ENCODE data around the gene OR51S1. TPM values are rescaled to one million over a fixed set of nuclear protein-coding genes. Genes with fewer than 3 reads are reported as not detected.
"Not testable (repeated sequence)": the region's sequence is repeated elsewhere in the genome, so short reads cannot be mapped to it uniquely, and the experiment has no call there.

The OR51S1 gene
- polyA plus RNA-seq, 1 experiment, result not detected

GRCh38 chr11:4809246-4809645, 39.8 kb downstream of the OR51S1 start:
- Histone ChIP-seq H3K4me3 (ENCODE audit: low read depth, low read length) (no peak overlapping the region), H3K27ac (ENCODE audit: low read depth, low read length) (no peak overlapping the region), H3K27me3 (ENCODE audit: control insufficient read depth, insufficient read depth, low read length) (no peaks in the 10 kb centered on the region), H3K9me3 (ENCODE audit: control insufficient read depth, insufficient read depth, low read length) (no peaks in the 10 kb centered on the region)
- ChIA-PET CTCF (interaction anchor here (1.3 kb wide), 1 partner anchor 172 kb away, joined by 5 read pairs; the partner anchor contains the start of gene OR51D1), POLR2A (no interaction called here)
- no peak for DNase-seq (ENCODE audit: low read depth, low spot score)
- TF ChIP-seq, protein P1, sequence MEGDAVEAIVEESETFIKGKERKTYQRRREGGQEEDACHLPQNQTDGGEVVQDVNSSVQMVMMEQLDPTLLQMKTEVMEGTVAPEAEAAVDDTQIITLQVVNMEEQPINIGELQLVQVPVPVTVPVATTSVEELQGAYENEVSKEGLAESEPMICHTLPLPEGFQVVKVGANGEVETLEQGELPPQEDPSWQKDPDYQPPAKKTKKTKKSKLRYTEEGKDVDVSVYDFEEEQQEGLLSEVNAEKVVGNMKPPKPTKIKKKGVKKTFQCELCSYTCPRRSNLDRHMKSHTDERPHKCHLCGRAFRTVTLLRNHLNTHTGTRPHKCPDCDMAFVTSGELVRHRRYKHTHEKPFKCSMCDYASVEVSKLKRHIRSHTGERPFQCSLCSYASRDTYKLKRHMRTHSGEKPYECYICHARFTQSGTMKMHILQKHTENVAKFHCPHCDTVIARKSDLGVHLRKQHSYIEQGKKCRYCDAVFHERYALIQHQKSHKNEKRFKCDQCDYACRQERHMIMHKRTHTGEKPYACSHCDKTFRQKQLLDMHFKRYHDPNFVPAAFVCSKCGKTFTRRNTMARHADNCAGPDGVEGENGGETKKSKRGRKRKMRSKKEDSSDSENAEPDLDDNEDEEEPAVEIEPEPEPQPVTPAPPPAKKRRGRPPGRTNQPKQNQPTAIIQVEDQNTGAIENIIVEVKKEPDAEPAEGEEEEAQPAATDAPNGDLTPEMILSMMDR (IDR thresholded peaks at IDR 0.05; ENCODE audit: low read depth, low read length), result no peak

DNA sequence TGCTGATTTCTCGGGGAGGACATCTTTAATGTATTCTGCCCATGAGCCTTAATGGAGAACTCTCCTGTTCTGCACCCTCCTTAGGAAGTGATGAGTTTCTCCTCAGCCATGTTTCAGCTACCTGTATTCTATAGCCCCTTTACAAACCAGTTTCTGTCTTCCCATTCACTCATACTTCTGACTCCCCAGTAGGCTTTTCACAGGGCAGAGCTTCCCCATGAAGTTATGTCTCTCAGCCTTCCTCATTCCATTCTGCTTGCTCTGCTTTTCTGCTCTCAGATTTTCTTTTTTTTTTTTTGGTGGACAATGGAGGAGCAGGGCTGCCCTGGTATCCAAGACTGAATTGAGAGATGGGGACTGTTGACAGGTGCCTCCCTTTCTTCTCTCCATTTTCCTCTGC, 40.5 kb downstream of the OR51S1 start:
- TF ChIP-seq, protein P1 (IDR thresholded peaks at IDR 0.05; ENCODE audit: low read depth, low read length), result no peak
- H3K27me3 ChIP-seq (ENCODE audit: control insufficient read depth, insufficient read depth, low read length), result no peaks in the 10 kb centered on the region
- H3K9me3 ChIP-seq (ENCODE audit: control insufficient read depth, insufficient read depth, low read length), result no peaks in the 10 kb centered on the region
- CTCF ChIA-PET, result interaction anchor here (1.3 kb wide), 1 partner anchor 171 kb away, joined by 5 read pairs; the partner anchor contains the start of gene OR51D1
- H3K27ac ChIP-seq (ENCODE audit: low read depth, low read length), result no peak overlapping the region
- POLR2A ChIA-PET, result interaction anchor here (1.0 kb wide), 1 partner anchor 114 kb away, joined by 3 read pairs; no protein-coding TSS in a partner anchor
- no peak overlapping the region for H3K4me3 ChIP-seq (ENCODE audit: low read depth, low read length)
- no peak for DNase-seq (ENCODE audit: low read depth, low spot score)

DNA sequence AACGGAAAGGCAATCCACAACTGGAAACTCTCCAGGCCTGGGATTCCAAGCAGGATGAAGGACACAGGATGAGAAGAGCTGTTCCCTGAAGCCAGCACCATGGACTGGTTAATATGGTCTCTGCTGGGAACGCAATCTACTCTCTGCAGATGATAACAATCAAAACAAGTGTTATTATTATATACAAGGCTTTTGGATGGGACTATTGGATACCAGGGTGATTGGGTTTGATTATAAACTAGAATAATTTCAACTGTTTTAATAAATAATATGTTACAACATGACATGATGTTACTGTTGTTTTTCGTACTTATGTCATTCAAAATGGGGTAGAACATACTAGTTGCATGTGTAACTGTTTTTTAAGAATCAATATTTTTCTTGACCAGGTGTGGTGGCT, 44.7 kb downstream of the OR51S1 start, which contains the start of gene OR52R1:
OR52R1 (minus strand) TSS at position 101 of the 400 bp plus-strand sequence; CDS start at position 101, 0 bp downstream.
- no peak for DNase-seq (ENCODE audit: low read depth, low spot score)
- POLR2A ChIA-PET, result no interaction called here

DNA sequence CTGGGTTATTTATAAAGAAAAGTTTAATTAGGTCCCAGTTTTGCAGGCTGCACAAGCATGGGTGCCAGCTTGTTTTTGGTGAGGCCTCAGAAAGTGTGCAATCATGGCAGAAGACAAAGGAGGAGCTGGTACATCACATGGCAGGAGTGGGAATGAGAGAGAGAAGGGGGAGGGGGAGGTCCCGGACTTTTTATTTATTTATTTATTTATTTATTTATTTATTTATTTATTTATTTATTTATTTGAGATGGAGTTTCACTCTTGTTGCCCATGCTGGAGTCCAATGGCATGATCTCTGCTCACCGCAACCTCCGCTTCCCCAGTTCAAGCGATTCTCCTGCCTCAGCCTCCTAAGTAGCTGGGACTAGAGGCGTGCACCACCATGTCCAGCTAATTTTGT, 47.7 kb downstream of the OR51S1 start:
- DNase-seq (ENCODE audit: low read depth, low spot score); H3K9me3 ChIP-seq (ENCODE audit: control insufficient read depth, insufficient read depth, low read length); POLR2A ChIA-PET; H3K4me3 ChIP-seq (ENCODE audit: low read depth, low read length); H3K27me3 ChIP-seq (ENCODE audit: control insufficient read depth, insufficient read depth, low read length); H3K27ac ChIP-seq (ENCODE audit: low read depth, low read length); CTCF ChIA-PET: not testable (repeated sequence)

More for the DNA sequence above, 44.7 kb downstream of the OR51S1 start, which contains the start of gene OR52R1:
- no peaks in the 10 kb centered on the region for H3K27me3 ChIP-seq (ENCODE audit: control insufficient read depth, insufficient read depth, low read length)
- no peak within 1 kb of the TSS for H3K27ac ChIP-seq (ENCODE audit: low read depth, low read length)
- H3K4me3 ChIP-seq (ENCODE audit: low read depth, low read length), result no peak within 1 kb of the TSS
- CTCF ChIA-PET, result interaction anchor here (0.7 kb wide), 1 partner anchor 309 kb away, joined by 4 read pairs; no protein-coding TSS in a partner anchor
- TF ChIP-seq, protein P1 (IDR thresholded peaks at IDR 0.05; ENCODE audit: low read depth, low read length), result no peak
- no peaks in the 10 kb centered on the region for H3K9me3 ChIP-seq (ENCODE audit: control insufficient read depth, insufficient read depth, low read length)

DNA sequence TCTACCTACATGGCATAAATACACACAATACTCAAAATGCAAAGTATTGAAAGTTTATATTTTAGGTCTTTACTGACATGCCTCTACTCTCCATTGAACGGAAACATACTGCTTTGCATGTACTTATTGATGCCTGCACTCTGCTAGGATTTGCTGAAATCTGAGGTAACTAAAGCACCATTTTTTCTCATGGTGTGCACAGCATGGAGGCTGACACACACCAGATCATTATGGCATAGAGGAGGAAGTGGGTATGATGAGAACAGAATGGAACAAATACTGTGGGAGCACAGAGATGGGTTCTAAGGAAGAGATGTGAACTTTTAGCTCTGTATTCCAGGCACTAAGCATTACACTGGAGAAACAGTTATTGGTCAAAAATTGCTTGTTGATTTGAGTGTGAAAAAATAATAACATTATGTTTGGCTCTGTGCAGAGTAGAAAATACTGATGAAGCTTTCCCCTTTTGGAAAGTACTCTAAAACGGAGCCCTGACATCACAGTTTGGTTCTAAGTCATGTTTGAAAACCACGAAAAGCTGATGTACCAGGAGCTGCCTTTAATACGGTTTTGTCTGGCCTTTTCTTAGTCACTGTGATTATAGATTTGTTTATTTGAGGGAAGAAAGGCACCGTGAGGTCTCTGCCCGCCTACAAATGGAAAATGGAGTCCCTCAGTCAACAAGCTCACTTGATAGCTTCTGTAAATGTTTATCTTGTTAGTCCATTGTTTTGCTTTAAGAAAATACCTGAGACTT, 50.4 kb downstream of the OR51S1 start:
- CTCF ChIA-PET, result interaction anchor here (1.5 kb wide), 2 partner anchors 28 to 162 kb away, joined by 4 read pairs; partner anchors contain the start of gene OR51D1
- Histone ChIP-seq H3K27ac (ENCODE audit: low read depth, low read length) (no peak overlapping the region), H3K9me3 (ENCODE audit: control insufficient read depth, insufficient read depth, low read length) (no peaks in the 10 kb centered on the region), H3K4me3 (ENCODE audit: low read depth, low read length) (no peak overlapping the region), H3K27me3 (ENCODE audit: control insufficient read depth, insufficient read depth, low read length) (no peaks in the 10 kb centered on the region)
- POLR2A ChIA-PET, result no interaction called here
- DNase-seq (ENCODE audit: low read depth, low spot score), result no peak
- TF ChIP-seq, protein P1 (IDR thresholded peaks at IDR 0.05; ENCODE audit: low read depth, low read length), result no peak

Other genes with a start within 250 kb of the OR51S1 start
- 6.4 and 6.9 TPM in 2 replicates for gene TRIM68, start 241.0 kb downstream of the OR51S1 start, polyA plus RNA-seq (2011; rRNA removed)
- gene OR51D1, start 211.7 kb downstream of the OR51S1 start, polyA plus RNA-seq (2011; rRNA removed), result not detected in 2 replicates
- gene OR51E1, start 205.2 kb downstream of the OR51S1 start, polyA plus RNA-seq (2011; rRNA removed), result 0.02 and 0.04 TPM in 2 replicates
- 0.77 and 0.79 TPM in 2 replicates for gene OR51E2, start 151.4 kb downstream of the OR51S1 start, polyA plus RNA-seq (2011; rRNA removed)
- 0.07 TPM in 1 of 2 replicates, not detected in the other for gene MMP26, start 144.4 kb downstream of the OR51S1 start, polyA plus RNA-seq (2011; rRNA removed)
- not detected in 2 replicates for gene OR51F1, start 79.3 kb downstream of the OR51S1 start, polyA plus RNA-seq (2011; rRNA removed)
- gene OR52R1, start 44.8 kb downstream of the OR51S1 start, polyA plus RNA-seq (2011; rRNA removed), result not detected in 2 replicates
- gene OR51F2, start 27.9 kb downstream of the OR51S1 start, polyA plus RNA-seq (2011; rRNA removed), result not detected in 2 replicates
- gene OR51T1, start 32.7 kb upstream of the OR51S1 start, polyA plus RNA-seq (2011; rRNA removed), result not detected in 2 replicates
- gene OR51A7, start 54.6 kb upstream of the OR51S1 start, polyA plus RNA-seq (2011; rRNA removed), result not detected in 2 replicates
- not detected in 2 replicates for gene OR51G2, start 70.1 kb upstream of the OR51S1 start, polyA plus RNA-seq (2011; rRNA removed)
- not detected in 2 replicates for gene OR51G1, start 75.1 kb upstream of the OR51S1 start, polyA plus RNA-seq (2011; rRNA removed)
- gene OR51A4, start 98.4 kb upstream of the OR51S1 start, polyA plus RNA-seq (2011; rRNA removed), result not detected in 2 replicates
- gene OR51A2, start 106.5 kb upstream of the OR51S1 start, polyA plus RNA-seq (2011; rRNA removed), result not detected in 2 replicates
- gene OR51L1, start 145.6 kb upstream of the OR51S1 start, polyA plus RNA-seq (2011; rRNA removed), result not detected in 2 replicates
- gene OR52J3, start 197.3 kb upstream of the OR51S1 start, polyA plus RNA-seq (2011; rRNA removed), result not detected in 2 replicates
- gene OR52E2, start 210.4 kb upstream of the OR51S1 start, polyA plus RNA-seq (2011; rRNA removed), result not detected in 2 replicates
- gene OR52E1, start 220.4 kb upstream of the OR51S1 start, polyA plus RNA-seq (2011; rRNA removed), result not detected in 2 replicates